KOPT-K1 (cell line): ENCODE results near the gene SLC25A29.
"Not testable (repeated sequence)": the region's sequence is repeated elsewhere in the genome, so short reads cannot be mapped to it uniquely, and the experiment has no call there.

Experiments used
- H3K27ac ChIP-seq: fragments of 200-600 bp; sonication (generic); 2 replicates; pipeline ENCODE4 v1.5.1; 2016; ENCODE audit warnings: antibody characterized with exemption, mild to moderate bottlenecking, low read depth, low read length; ENCODE audit not compliant: poor library complexity, severe bottlenecking
- H3K36me3 ChIP-seq: fragments of 200-600 bp; sonication (generic); 2 replicates; pipeline ENCODE4 v1.5.1; 2017; ENCODE audit warnings: antibody characterized with exemption, mild to moderate bottlenecking, low read length, moderate library complexity; ENCODE audit not compliant: insufficient read depth
- H3K9me3 ChIP-seq: fragments of 200-600 bp; sonication (generic); 2 replicates; pipeline ENCODE4 v1.5.1; 2017; ENCODE audit warnings: antibody characterized with exemption, low read length, mild to moderate bottlenecking; ENCODE audit not compliant: insufficient read depth, poor library complexity, severe bottlenecking

The SLC25A29 gene

DNA sequence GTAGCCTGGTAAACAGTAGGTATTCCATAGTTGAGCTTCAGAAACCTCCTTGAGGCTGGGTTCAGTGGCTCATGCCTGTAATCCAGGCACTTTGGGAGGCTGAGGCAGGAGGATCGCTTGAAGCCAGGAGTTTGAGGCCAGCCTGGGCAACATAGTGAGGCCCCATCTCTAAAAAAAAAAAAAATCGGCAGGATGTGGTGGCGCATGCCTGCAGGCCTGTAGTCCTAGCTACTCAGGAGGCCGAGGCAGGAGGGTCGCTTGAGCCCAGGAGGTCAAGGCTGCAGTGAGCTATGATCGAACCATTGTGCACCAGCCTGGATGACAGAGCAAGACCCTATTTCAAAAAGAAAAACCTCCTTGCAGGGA, 2.2 kb upstream of the SLC25A29 start:
- H3K9me3 ChIP-seq, H3K36me3 ChIP-seq, H3K27ac ChIP-seq: not testable (repeated sequence)

DNA sequence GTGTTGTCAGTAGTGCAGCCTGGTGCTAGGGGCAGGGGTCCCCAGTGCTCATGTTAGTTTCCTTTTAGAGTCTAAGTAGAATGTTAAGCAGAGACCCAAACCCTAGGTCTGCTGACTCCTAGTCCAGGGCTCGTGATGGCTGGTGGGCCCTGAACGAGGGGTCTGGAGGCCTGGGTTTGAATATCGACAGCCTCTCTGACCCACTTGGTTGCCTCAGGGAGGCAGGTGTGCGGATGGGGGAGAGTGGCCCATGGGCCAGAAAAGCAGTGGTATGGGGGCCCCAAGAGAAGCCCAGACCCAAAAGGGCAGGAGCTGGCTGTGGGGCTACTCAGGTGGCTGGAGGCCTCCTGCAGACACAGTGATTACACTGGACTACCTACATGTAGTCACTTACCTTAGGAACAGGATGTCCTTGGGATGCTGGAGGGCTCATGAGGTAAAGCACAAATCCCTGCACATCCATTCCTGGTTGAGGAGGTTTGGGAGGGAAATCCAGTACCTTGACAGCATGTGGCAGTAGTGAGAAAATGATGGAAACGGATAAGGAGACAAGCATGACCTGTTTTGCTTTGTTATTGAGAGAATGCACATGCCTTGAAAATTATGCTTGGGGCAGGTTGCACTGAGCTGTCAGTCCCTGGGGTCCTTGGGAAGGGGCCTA, 1.7 kb upstream of the SLC25A29 start:
- H3K27ac ChIP-seq: no peak overlapping the region
- 0 out of 2 replicates have a peak, but pooled peaks cover 3% of the 10 kb centered on the region for H3K36me3 ChIP-seq
- H3K9me3 ChIP-seq: no peaks in the 10 kb centered on the region

DNA sequence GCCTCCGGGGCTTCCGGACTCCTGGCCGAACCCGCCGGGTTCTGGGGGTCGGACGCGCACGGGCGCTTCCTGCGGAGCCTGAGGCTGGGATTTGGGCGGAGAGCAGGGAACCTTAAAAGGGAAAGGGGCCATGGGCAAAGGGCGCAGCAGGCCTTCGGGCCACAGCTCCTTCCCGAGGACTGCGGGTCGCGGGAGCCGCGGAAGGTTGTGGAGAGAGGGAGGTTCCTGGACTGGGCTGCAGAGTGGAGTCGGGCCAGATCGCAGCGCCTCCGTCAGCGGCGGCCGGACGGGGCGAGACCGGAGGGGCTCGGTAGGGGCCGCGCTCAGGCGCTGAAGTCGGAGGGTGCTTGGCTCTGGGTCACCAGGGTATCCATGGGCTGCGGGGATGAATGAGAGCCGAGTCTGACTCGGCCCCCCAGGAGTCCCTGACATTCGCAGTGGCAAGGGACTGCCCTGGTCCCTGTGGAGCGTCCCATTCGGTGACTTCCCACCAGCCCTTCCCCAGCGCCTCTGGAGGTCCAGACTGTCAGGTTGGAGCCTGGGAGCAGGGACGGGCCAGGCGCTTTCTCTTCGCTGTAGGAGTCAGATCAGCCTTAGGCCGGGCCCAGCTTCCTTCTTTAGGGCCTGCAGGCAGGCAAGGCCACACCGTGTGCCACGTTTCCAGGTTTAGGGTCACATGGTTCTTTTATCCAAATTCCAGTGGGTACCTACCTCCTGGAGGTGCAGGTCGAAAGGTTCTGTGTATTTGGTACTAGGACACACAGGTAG, 938 bp upstream of the SLC25A29 start:
- Histone ChIP-seq H3K27ac (peak overlapping the region; percentile 74), H3K36me3 (0 out of 2 replicates have a peak, but pooled peaks cover 3% of the 10 kb centered on the region), H3K9me3 (no peaks in the 10 kb centered on the region)

DNA sequence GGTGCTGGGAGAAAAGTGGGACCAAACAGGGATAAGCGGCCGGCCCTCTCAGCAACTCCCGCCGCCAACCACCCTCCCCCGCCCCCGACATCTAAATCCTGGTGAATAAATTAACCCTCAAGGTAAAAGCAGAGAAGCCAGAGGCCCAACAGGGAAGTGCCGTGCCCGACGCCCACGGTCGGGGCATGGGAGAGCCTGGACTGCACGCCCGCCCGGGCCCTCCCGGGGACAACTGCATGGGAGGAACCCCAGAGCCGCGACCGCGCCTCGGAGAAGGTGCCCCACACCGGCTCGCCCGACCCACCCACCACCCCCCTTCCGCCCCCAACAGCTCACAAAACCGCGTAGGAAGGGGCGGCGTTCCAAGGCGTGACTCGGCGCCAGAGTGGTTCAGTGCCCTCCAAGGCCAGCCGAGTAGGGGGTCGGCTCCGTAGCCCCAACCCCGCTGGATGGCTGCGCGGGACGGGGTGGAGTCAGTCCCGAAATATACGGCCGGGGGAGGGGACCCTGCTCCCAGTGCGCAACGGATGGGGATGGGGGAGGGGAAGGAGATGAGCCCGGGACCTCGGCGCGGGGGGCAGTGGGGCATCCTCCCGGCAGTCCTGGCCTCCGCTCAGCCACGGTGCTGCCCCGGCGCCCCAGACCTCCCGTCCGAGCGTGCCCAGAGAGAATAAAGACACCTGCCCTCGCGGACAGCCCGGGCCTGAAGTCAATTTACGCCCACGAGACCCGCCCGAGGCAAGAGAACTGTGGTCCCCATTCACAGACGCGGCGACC, 732 bp downstream of the SLC25A29 start:
- H3K27ac ChIP-seq: peak overlapping the region; percentile 74
- no peaks in the 10 kb centered on the region for H3K9me3 ChIP-seq
- H3K36me3 ChIP-seq: 0 out of 2 replicates have a peak, but pooled peaks cover 3% of the 10 kb centered on the region

DNA sequence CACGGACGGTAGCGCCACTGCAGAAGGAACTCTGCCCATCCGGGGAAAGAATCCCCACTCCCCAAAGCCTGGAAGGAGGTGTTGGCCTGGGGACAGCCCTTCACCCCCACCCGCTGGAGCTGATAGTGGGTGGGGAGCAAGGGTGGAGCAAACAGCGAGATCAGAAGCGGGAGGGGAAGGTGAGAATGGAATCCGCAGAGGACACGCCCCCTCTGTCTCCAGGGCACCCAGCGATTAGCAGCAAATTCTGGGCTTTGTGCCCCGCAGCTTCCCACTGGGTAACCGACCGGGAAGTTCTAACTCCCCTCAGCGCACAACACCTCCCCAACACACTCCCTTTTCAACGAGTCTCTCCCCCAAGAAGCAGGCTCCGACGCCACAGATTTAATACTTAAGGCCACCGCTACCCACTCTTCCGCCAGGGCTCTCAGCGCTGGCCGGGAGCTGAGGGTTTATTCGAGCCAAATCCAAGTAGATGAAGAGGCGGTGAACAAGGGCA, 1.4 kb downstream of the SLC25A29 start:
- 0 out of 2 replicates have a peak, but pooled peaks cover 3% of the 10 kb centered on the region for H3K36me3 ChIP-seq
- H3K27ac ChIP-seq: peak overlapping the region; percentile 74
- no peaks in the 10 kb centered on the region for H3K9me3 ChIP-seq

DNA sequence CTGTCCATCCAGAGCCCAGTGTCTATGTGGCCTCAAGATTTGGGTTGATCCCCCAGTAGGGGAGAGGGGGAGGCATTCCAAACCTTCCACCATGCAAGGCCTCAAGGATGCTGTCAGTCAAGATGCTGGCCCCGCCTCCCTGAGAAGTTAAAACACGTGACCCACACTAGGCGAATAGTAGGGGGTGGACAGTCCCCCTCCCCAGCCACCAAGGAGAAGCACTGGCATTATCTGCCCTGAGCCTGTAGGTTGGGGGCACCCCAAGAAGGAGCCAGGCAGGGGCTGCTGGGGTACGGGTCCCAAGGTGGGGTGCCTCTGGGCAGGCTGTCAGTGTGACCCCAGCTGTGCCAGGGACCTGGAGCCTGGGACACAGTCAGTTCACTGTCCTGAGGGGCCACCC, 2.3 kb downstream of the SLC25A29 start:
- no peak overlapping the region for H3K27ac ChIP-seq
- peaks cover 8% of the 10 kb centered on the region; the same call in 1 of the 2 replicates for H3K36me3 ChIP-seq
- H3K9me3 ChIP-seq: no peaks in the 10 kb centered on the region

DNA sequence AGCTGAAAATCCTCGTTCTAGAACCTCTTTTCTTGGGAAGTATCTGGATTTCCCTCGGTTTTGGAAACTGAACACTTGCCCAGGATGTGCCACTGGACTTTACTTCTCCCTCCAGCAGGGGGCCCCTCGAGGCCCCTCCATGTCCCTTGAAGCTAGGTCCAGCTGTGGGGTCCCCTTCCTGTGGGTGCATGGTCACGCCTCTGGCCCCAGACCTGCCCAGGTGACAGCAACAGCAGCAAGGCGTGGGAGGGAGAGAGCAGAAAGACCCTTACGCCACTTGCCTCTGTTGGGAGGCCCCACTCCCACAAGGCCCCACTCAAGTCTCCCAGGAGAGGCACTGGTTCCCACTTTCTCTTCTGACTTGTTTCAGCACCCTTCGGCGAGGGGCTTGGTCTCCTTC, 3.1 kb downstream of the SLC25A29 start:
- H3K27ac ChIP-seq: no peak overlapping the region
- no peaks in the 10 kb centered on the region for H3K9me3 ChIP-seq
- H3K36me3 ChIP-seq: peaks cover 16% of the 10 kb centered on the region; the same call in 1 of the 2 replicates

DNA sequence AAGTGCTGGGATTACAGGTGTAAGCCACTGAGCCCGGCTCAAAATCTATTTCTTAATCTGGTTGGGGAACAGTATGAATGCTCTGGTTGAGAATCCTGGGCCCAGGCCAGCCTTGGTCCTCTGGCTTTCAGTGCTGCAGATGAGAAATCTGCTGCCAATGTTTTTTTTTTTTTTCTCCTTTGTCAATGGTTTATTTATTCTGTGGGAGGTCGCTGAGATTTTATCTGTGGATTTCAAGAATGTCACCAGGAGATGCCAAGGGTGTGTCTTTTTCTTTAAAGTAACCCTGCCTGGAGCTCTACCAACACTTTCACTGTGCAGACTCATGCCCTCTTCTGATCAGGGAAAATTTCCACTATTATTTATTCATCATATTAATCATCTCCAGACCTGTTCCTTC, 3.6 kb downstream of the SLC25A29 start:
- peaks cover 21% of the 10 kb centered on the region; the same call in 1 of the 2 replicates for H3K36me3 ChIP-seq
- no peak overlapping the region for H3K27ac ChIP-seq
- H3K9me3 ChIP-seq: no peaks in the 10 kb centered on the region

DNA sequence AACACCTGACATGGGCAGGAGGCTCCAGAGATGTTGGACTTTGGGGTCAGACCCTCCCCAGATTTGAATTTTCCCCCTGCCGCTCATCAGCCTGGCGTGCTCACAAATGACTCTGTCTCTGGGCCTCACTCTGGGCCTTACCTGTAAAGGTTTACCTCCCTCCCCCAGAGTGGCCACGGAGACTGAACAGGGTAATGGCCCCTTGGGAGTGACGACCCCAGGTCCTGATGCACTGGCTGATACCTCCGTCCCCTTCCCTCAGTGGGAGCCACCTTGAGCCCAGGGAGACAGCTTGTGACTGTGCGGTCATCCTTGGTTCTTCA, 7.0 kb downstream of the SLC25A29 start:
- Histone ChIP-seq H3K27ac (no peak overlapping the region), H3K36me3 (peaks cover 46% of the 10 kb centered on the region; the same call in 1 of the 2 replicates)

DNA sequence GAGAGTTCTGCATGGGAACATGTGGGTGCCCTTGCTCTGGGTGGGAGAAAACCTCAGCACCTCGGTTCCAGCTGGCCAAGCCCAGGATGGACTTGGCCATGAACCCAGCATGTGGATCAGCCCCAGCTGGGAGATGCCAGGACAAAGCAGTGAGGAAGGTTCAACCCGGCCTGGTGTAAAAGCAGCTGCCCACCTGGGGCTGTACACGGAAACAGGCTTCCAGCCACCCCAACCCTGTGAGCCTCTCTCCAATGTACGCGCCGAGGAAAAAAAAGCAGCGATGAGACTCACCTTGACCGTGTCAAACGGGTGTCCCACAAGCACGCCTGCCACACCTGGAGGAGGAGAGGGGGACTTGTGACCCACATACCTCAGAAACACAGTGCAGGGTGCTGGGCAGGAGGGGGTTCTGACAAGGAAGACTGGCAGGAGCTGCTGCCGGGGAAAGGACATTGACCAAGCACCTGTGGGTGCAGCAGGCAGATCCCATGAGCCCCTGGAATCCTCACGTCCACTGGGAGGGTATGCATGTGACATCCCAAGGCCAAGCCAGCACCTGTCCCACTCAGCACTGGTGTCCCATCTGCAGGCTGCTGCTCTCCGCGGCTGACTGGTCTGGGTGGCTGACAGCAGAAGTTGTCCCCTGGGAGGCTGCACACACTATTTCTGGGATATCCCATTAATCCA, 7.5 kb downstream of the SLC25A29 start:
- Histone ChIP-seq H3K36me3 (peaks cover 45% of the 10 kb centered on the region; the same call in 1 of the 2 replicates), H3K9me3 (no peaks in the 10 kb centered on the region), H3K27ac (no peak overlapping the region)

More for the DNA sequence above, 7.0 kb downstream of the SLC25A29 start:
- no peaks in the 10 kb centered on the region for H3K9me3 ChIP-seq

DNA sequence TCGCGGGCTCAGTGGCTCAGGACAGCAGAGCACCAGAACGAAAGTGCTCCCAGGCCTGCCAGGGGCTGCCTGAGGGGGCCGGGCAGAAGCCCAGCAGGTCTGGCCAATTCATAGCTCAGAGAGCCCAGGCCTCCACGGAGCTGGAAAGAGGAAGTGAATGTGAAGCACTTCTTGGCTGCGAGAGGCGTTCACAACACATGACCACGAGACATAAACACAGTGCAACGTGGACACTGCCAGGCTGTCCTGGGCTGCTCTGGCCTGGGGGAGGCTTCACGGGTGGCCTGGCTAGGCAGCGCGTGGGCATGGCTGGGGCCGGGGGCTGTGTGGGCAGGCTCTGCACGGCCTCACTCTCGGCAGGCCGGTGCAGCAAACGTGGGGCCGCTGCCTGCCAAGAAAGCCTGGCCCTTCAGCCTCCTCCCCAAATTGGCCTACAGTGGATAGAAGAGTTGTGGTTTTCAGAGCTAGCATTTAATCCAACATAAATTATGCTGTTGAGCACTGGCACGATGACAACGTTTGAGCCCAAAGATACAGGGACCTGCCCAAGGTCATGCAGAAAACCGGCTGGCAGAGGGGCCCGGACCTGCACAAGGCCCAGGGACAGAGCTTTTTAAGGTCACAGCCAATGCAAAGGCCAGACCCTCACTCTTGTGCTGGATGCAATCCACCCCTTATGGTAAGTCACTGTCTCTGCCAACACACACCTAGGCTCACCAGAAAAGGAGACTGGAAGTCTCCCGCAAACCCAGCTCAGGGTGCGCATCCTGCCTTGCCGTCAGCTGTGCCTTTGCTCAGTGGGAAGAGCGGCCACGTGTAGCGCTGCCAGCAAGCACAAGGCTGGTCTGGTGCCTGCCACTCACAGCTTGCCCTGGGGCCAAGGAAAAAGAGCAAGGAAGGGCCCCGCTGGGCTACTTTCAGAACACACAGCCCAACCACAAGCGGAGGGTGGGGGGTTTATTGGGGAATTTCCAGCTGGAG, 8.6 kb downstream of the SLC25A29 start:
- H3K36me3 ChIP-seq: peaks cover 55% of the 10 kb centered on the region; the same call in 1 of the 2 replicates
- no peak overlapping the region for H3K27ac ChIP-seq

DNA sequence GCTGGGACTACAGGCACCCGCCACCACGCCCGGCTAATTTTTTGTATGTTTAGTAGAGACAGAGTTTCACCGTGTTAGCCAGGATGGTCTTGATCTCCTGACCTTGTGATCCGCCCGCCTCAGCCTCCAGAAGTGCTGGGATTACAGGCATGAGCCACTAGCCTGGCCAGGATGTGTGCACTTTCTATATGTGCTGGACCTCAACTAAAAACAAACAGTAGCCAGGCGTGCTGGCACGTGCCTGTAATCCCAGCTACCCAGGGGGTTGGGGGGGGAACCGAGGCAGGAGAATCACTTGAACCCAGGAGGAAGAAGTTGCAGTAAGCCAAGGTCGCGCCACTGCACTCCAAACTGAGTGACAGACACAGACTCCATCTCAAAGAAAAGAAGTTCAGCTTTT, 9.5 kb downstream of the SLC25A29 start:
- H3K36me3 ChIP-seq: peaks cover 64% of the 10 kb centered on the region; the same call in 1 of the 2 replicates
- not testable (repeated sequence) for H3K27ac ChIP-seq, H3K9me3 ChIP-seq

More for the DNA sequence above, 8.6 kb downstream of the SLC25A29 start:
- no peaks in the 10 kb centered on the region for H3K9me3 ChIP-seq

DNA sequence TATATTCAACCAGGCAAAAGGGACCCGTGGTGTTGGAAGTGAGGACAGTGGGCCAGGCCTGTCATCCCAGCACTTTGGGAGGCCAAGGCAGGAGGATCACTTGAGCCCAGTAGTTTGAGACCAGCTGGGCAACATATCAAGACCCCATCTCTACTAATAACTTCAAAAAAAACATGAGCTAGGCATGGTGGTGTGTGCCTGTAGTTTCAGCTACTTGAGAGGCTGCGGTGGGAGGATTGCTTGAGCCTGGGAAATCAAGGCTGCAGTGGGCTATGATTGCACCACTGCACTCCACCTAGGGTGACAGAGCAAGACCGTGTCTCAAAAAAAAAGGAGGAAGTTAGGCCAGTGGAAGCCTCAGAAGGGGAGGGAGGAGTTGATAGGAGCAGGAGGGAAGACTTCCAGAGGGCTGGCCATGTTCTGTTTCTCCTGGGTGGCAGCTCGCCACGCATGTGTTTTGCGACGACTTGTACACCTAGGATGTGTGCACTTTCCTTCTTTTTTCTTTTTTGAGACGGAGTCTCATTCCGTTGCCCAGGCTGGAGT, 10.1 kb downstream of the SLC25A29 start:
- no peaks in the 10 kb centered on the region for H3K9me3 ChIP-seq
- peaks cover 69% of the 10 kb centered on the region; the same call in 1 of the 2 replicates for H3K36me3 ChIP-seq
- no peak overlapping the region for H3K27ac ChIP-seq
